Muscle layer of duodenum (tissue), 2 donors: Measurements from ENCODE around the gene CDV3.

Experiments used
- H3K27ac ChIP-seq: one replicate; pipeline ENCODE4 v1.7.0; 2013; ENCODE audit warnings: mild to moderate bottlenecking, low read length
- H3K27me3 ChIP-seq: one replicate; pipeline ENCODE4 v1.7.0; 2013; ENCODE audit warnings: low read depth, mild to moderate bottlenecking, control low read depth, low read length
- H3K36me3 ChIP-seq, 2 donors: one replicate each; pipeline ENCODE4 v1.7.0; 2013; ENCODE audit warnings: low read length in 2 of 2, control low read depth in 1 of 2, mild to moderate bottlenecking in 1 of 2; ENCODE audit not compliant: insufficient read depth in 2 of 2, control insufficient read depth in 1 of 2
- H3K4me1 ChIP-seq, 2 donors: one replicate each; pipeline ENCODE4 v1.7.0; 2013; ENCODE audit warnings: low read length in 2 of 2, mild to moderate bottlenecking in 2 of 2, control low read depth in 1 of 2, moderate library complexity in 1 of 2; ENCODE audit not compliant: insufficient read depth in 2 of 2, control insufficient read depth in 1 of 2
- H3K4me3 ChIP-seq, 2 donors: one replicate each; pipeline ENCODE4 v1.7.0; 2013; ENCODE audit warnings: low read length in 2 of 2, low read depth in 1 of 2, mild to moderate bottlenecking in 1 of 2
- H3K9me3 ChIP-seq, 2 donors: one replicate each; pipeline ENCODE4 v1.7.0; 2013; ENCODE audit warnings: low read length in 2 of 2, control low read depth in 1 of 2, mild to moderate bottlenecking in 1 of 2; ENCODE audit not compliant: control insufficient read depth in 1 of 2
- donor health status: healthy.

Gene CDV3

DNA sequence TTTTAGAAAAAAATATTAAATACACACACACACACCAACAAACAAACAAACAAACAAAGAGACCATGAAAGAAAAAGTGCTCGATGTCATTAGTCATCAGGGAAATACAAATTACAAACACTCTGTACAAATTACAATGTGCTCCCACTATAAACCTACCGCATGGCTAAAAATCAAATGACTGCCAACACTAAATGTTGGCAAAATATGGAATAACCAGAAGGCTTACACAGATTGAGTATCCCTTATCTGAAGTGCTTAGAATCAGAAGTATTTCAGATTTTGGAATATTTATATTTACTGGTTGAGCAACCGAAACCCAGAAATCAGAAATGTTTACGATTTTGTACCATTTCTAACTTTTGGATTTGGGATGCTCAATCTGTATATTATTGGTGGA lies 33.4 kb downstream of the CDV3 start:
- H3K9me3 ChIP-seq = no peaks in the 10 kb centered on the region
- no peak overlapping the region for H3K4me3 ChIP-seq
- no peaks in the 10 kb centered on the region for H3K27me3 ChIP-seq
- H3K4me1 ChIP-seq = no peaks in the 10 kb centered on the region
- H3K36me3 ChIP-seq = peaks cover 23 to 46% of the 10 kb centered on the region in 2 donors
- no peak overlapping the region for H3K27ac ChIP-seq

DNA sequence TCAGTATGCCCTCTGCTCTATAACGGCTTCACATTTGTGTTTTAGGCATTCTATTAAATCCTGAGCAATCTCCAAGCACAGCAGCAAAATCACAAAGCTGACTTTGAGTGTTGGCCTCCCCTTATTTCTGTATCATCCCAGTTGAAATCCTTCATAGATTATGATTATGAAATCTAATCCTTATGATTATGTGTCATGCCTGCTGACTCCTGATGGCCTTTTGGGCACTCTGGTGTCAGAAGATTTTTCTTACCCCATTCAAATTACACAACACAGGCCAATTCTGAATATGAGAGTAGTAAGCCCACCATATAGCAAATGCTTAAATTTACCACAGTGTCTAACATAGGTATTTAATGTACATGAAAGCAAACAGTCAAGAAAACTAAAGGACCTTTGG lies 34.3 kb downstream of the CDV3 start:
- Histone ChIP-seq H3K27me3 (no peaks in the 10 kb centered on the region), H3K36me3 (peaks cover 23 to 51% of the 10 kb centered on the region in 2 donors), H3K27ac (no peak overlapping the region), H3K4me3 (no peak overlapping the region), H3K9me3 (no peaks in the 10 kb centered on the region), H3K4me1 (no peaks in the 10 kb centered on the region)

DNA sequence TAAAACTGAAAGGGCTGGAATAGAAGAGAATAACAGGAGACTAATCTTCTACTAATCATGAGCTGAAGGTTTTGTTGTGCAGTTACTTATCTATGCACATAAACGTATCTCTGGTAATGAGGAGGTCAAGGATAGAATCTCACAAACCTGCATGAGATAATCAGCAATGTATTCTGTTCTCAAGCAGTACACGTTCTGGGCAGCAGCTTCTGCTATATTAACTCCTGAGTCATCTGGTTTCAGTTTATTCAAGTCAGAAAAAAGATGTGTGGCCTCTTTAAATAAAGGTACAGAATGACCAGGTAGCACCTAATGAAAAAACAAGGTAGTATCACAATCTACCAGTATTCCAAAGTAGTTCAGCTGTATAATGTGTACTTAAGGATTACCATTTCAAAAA lies 34.9 kb downstream of the CDV3 start:
- peaks cover 27 to 54% of the 10 kb centered on the region in 2 donors for H3K36me3 ChIP-seq
- H3K27me3 ChIP-seq = no peaks in the 10 kb centered on the region
- no peaks in the 10 kb centered on the region for H3K4me1 ChIP-seq
- no peak overlapping the region for H3K27ac ChIP-seq
- no peak overlapping the region for H3K4me3 ChIP-seq
- H3K9me3 ChIP-seq = no peaks in the 10 kb centered on the region

DNA sequence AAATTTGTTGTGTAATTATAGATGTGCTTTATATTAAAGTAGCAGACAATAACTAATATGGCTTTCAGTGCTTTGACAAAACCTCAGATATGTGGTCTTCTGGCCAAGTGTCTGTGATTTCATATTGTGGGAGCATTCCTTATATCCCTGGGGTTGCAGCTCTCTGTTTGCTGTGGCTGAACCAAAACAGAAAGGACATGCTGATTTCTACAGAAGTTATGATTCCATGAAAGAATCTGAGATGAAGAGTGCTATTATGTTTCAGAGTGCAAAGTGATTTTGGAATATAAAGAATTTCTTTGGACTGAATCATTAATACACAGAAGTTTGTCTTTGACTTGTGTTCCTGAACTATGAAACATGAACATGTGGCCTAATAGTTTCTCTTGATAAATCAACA lies 36.5 kb downstream of the CDV3 start:
- Histone ChIP-seq H3K9me3 (no peaks in the 10 kb centered on the region), H3K4me3 (no peak overlapping the region), H3K27ac (no peak overlapping the region), H3K27me3 (no peaks in the 10 kb centered on the region), H3K36me3 (peaks cover 27 to 56% of the 10 kb centered on the region in 2 donors), H3K4me1 (no peaks in the 10 kb centered on the region)

DNA sequence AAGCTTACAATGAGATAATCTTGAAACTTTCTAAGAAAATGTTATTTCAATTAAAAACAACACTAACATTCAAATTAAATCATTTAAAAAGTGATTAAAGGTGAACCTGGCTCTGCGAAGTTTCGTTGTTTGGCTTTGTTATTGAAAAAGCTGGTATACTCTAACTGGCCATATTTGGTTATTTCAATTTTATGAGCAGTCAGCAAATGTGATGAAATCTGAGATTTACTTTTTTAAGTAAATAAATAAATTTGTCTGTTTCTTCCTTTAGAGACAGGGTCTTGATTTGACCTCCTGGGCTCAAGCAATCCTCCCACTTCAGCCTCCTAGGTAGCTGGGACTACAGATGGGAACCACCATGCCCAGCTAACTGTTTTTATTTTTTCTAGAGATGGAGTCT lies 38.0 kb downstream of the CDV3 start:
- Histone ChIP-seq H3K36me3 (peaks cover 31 to 64% of the 10 kb centered on the region in 2 donors), H3K27ac (no peak overlapping the region), H3K27me3 (no peaks in the 10 kb centered on the region), H3K4me1 (no peaks in the 10 kb centered on the region), H3K9me3 (no peaks in the 10 kb centered on the region), H3K4me3 (no peak overlapping the region)

DNA sequence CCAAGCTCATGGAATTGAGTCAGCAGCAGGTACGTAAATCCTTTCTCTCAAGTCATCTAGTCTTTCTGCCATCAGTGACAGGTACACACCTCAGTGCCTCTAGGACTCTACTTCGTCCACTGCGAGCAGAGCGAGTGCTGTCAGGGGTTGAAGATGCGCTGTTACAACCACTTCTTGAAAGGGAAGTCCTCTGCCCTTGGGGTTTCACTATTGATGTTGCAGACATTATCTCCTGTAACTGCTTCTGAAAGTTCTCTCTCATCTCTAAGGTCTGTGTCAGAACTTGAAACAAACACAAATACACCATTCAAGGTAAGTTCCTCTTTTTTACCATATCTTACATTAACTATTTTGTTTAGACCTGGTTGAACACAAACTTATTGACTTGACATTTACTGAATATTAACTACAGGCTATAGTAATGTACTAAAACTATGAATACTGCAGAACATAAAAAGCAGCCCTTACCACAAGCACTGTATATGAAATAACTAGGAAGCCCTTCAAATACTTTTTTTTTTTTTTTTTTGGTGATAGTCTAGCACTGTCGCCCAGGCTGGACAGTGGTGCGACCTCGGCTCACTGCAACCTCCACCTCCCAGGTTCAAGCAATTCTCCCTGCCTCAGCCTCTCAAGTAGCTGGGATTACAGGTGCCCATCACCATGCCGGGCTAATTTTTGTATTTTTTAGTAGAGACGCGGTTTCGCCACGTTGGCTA lies 46.7 kb downstream of the CDV3 start:
- Histone ChIP-seq H3K27me3 (no peaks in the 10 kb centered on the region), H3K9me3 (no peaks in the 10 kb centered on the region), H3K4me1 (no peaks in the 10 kb centered on the region), H3K4me3 (no peak overlapping the region), H3K36me3 (peaks cover 26 to 63% of the 10 kb centered on the region in 2 donors), H3K27ac (no peak overlapping the region)

DNA sequence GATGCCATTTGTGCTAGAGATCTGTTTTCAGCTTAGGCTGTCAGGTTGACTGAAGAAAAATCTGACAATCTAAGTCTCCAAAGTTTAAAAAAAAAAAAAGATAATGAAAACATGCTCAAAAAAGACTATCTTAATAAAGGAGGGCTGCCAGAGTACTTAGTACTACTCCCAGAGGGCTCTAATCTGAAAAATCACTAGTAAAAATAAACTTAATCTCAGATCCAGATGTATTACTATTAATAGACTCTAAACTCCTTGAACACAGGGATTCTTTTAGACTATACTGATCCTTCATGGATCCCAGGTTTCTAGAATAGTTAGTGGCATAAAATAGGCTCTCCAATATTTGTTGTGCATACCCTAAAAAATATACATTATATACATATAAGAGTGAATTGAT lies 54.3 kb downstream of the CDV3 start:
- Histone ChIP-seq H3K4me3 (no peak overlapping the region), H3K27ac (no peak overlapping the region), H3K4me1 (no peaks in the 10 kb centered on the region), H3K36me3 (peaks cover 40 to 55% of the 10 kb centered on the region in 2 donors), H3K9me3 (no peaks in the 10 kb centered on the region), H3K27me3 (no peaks in the 10 kb centered on the region)

DNA sequence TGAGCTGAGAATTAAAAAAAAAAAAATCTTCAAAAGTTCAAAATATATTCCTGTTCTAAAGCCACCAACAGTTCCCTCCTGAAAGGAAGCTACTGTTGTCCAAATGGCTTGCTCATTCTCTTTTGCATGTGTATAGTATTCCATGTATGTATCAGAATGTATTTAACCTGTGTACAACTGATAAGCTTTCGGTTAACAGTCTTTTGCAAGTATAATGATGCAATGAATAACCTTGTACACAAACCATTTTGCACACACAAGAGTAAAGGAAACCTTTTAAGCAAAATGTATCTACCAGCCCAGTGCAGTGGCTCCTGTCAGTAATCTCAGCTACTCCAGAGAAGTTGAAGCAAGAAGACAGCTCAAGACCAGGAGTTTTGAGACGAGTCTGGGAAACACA lies 55.7 kb downstream of the CDV3 start:
- H3K27ac ChIP-seq = no peak overlapping the region
- H3K36me3 ChIP-seq = peaks cover 51 to 52% of the 10 kb centered on the region in 2 donors
- no peaks in the 10 kb centered on the region for H3K27me3 ChIP-seq
- no peaks in the 10 kb centered on the region for H3K9me3 ChIP-seq
- no peak overlapping the region for H3K4me3 ChIP-seq
- no peaks in the 10 kb centered on the region for H3K4me1 ChIP-seq

DNA sequence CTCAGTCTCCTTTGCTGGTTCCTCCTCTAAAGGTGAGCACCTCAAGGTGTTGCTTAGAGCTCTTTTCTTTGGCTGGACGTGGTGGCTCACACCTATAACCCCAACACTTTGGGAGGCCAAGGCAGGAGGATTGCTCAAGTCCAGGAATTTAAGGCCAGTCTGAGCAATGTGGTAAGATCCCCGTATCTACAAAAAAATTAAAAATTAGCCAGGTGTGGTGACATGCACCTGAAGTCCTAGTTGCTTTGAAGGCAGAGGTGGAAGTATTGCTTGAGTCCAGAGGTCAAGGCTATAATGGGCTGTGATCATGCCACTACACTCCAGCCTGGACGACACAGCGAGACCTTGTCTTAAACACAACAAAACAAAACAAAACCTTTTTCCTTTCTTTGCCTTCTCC lies 60.0 kb downstream of the CDV3 start:
- H3K36me3 ChIP-seq = peaks cover 45 to 57% of the 10 kb centered on the region in 2 donors

More for the DNA sequence above, 60.0 kb downstream of the CDV3 start:
- Histone ChIP-seq H3K4me1 (no peaks in the 10 kb centered on the region), H3K9me3 (no peaks in the 10 kb centered on the region), H3K27ac (no peak overlapping the region), H3K4me3 (no peak overlapping the region), H3K27me3 (no peaks in the 10 kb centered on the region)
